C4-2B (cell line): ENCODE results near the gene SEMA5B.

ENCODE experiments used
- CTCF ChIP-seq: fragments of 450-650 bp; conservative IDR thresholded peaks from 2 replicates; pipeline ENCODE4 v1.5.1; 2017; ENCODE audit warnings: mild to moderate bottlenecking
- ZFX ChIP-seq: fragments of 450-650 bp; IDR thresholded peaks from 2 replicates; pipeline ENCODE4 v1.6.1; 2017

- no peak for TF ChIP-seq CTCF
- no peak for TF ChIP-seq ZFX
These were observed 71.5 kb downstream of the SEMA5B start for GRCh38 chr3:122955916-122956692.
